ENCODE results near the gene G3BP1.

The G3BP1 gene

GRCh38 chr5:151799407-151799806 is 27.7 kb downstream of the G3BP1 start:
- Histone ChIP-seq H3K4me3 (ENCODE audit: low read depth in 1 of 2, low read length in 2 of 2) (no peak overlapping the region), H3K27me3 (ENCODE audit: low read depth, low read length) (no peaks in the 10 kb centered on the region), H3K4me1 (ENCODE audit: control insufficient read depth in 1 of 2, insufficient read depth in 2 of 2, low read length in 2 of 2) (peaks cover 0 to 2% of the 10 kb centered on the region in 2 donors), H3K36me3 (ENCODE audit: control insufficient read depth in 1 of 2, insufficient read depth in 2 of 2, low read length in 2 of 2) (peaks cover 64 to 76% of the 10 kb centered on the region in 2 donors), H3K27ac (ENCODE audit: low read length) (no peak overlapping the region), H3K9me3 (ENCODE audit: control insufficient read depth in 1 of 2, low read length in 2 of 2) (no peaks in the 10 kb centered on the region)

- no peak overlapping the region for H3K27ac ChIP-seq (ENCODE audit: low read length)
- no peaks in the 10 kb centered on the region for H3K9me3 ChIP-seq (ENCODE audit: control insufficient read depth in 1 of 2, low read length in 2 of 2)
- H3K4me3 ChIP-seq (ENCODE audit: low read depth in 1 of 2, low read length in 2 of 2) = no peak overlapping the region
- H3K36me3 ChIP-seq (ENCODE audit: control insufficient read depth in 1 of 2, insufficient read depth in 2 of 2, low read length in 2 of 2) = peaks cover 57 to 74% of the 10 kb centered on the region in 2 donors
- H3K4me1 ChIP-seq (ENCODE audit: control insufficient read depth in 1 of 2, insufficient read depth in 2 of 2, low read length in 2 of 2) = peaks cover 0 to 2% of the 10 kb centered on the region in 2 donors
- no peaks in the 10 kb centered on the region for H3K27me3 ChIP-seq (ENCODE audit: low read depth, low read length)
Observed at GRCh38 chr5:151800532-151800931, 28.8 kb downstream of the G3BP1 start.

DNA sequence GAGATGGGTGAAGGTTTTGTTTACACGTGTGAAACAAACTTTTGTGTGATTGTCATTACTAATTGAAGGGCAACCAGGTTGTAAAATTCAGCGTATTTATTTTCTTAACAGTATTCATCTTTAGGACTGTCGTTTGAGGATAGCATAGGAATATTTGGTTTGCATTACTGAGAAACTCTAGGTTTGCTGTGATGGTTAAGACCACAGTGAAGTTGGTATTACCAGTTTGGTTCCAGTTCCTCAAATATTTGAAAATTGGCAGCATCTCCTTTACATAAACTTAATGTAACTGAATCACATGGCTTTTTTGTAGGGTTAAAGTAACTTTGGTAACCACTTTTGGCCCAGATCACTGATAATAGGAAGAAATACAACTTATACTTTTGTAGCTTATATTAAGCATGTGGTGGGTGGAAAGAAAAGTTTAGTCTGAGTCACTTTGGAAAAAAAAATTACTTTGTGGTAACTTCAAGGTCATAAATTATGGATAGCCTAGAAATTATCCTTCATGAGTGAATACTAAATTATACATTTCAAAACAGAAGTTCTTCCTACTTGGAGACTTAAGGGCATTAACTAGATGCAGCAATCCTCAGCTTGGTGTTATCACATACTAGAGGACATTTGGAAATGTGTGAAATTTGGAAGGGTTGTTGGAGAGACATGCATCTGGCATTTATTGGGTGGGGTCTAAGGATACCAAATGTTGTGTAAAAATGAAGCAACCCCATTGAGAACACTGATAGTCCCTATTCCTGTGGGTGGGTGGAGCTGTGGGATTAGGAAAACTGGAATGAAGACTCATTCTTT is 33.9 kb downstream of the G3BP1 start:
- Histone ChIP-seq H3K36me3 (ENCODE audit: control insufficient read depth in 1 of 2, insufficient read depth in 2 of 2, low read length in 2 of 2) (peaks cover 41 to 48% of the 10 kb centered on the region in 2 donors), H3K27me3 (ENCODE audit: low read depth, low read length) (no peaks in the 10 kb centered on the region), H3K4me3 (ENCODE audit: low read depth in 1 of 2, low read length in 2 of 2) (no peak overlapping the region), H3K4me1 (ENCODE audit: control insufficient read depth in 1 of 2, insufficient read depth in 2 of 2, low read length in 2 of 2) (peaks cover 0 to 12% of the 10 kb centered on the region in 2 donors), H3K27ac (ENCODE audit: low read length) (no peak overlapping the region), H3K9me3 (ENCODE audit: control insufficient read depth in 1 of 2, low read length in 2 of 2) (no peaks in the 10 kb centered on the region)

DNA sequence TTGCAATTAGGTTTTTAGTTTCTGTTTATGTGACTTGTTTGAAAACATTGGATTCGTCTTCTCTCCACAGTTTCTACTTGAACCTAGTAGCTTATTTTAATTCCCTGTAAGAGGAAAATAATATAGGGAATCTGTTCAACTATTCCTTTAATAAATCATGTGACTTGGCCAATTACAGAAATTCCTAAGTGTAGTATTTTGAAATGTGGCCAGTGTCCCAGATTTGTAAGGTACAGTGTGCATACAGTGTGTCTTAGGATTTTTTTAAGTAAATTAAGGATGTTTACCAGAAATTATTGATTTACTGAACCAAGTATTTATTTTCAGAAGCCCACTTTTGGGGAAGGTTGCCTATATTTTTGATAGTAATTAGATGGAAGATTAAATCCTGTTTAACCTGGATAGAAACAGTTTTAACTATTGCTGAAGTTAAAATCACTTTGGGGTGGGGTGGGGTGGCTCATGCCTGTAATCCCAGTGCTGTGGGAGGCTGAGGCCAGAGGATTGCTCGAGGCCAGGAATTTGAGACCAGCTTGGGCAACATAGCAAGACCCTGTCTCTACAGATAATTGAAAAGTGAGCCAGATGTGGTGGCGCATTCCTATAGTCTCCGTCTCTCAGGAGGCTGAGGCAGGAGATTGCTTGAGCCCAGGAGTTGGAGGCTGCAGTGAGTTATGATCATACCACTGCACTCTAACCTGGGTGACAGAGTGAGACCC is 36.9 kb downstream of the G3BP1 start:
- H3K27me3 ChIP-seq (ENCODE audit: low read depth, low read length) = no peaks in the 10 kb centered on the region
- no peak overlapping the region for H3K27ac ChIP-seq (ENCODE audit: low read length)
- H3K9me3 ChIP-seq (ENCODE audit: control insufficient read depth in 1 of 2, low read length in 2 of 2) = no peaks in the 10 kb centered on the region
- peaks cover 0 to 12% of the 10 kb centered on the region in 2 donors for H3K4me1 ChIP-seq (ENCODE audit: control insufficient read depth in 1 of 2, insufficient read depth in 2 of 2, low read length in 2 of 2)
- H3K4me3 ChIP-seq (ENCODE audit: low read depth in 1 of 2, low read length in 2 of 2) = no peak overlapping the region
- peaks cover 28 to 34% of the 10 kb centered on the region in 2 donors for H3K36me3 ChIP-seq (ENCODE audit: control insufficient read depth in 1 of 2, insufficient read depth in 2 of 2, low read length in 2 of 2)

DNA sequence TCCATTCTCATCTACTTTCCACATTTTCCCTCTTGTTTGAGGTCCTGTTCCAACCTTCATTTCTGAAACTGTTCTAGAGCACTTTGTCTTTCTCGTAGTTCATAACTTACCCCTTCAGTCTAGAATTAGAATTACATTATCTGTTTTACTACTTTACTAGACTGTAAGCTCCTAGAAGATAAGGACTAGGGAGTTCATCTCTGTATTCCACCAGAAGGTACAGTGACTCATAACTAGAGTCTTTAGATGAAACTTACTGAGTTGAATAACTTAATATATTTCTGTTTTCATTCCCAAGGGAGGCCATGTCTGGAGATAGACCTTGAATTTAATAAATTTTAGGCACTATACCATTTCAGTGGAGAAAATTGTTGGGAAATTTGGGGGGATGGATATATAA is 38.7 kb downstream of the G3BP1 start:
- no peaks in the 10 kb centered on the region for H3K9me3 ChIP-seq (ENCODE audit: control insufficient read depth in 1 of 2, low read length in 2 of 2)

DNA sequence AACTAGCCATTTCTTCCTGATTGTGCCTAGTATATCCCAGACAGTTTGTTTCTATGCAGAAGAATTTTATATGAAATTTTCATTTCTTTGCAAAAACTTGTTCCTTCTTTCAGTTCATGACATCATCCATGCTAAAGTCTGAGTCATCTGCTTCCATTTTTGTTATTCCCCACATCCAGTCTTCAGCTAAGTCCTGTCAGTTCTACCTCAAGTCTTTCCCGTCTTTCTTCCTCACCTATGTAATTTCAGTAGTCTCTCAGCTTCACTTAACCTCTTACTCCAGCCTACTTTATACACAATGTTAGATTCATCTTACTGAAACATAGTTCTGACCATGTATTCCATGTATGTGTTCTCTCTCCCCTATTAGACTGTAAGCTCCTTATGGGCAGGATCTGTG is 39.1 kb downstream of the G3BP1 start:
- Histone ChIP-seq H3K9me3 (ENCODE audit: control insufficient read depth in 1 of 2, low read length in 2 of 2) (no peaks in the 10 kb centered on the region), H3K4me1 (ENCODE audit: control insufficient read depth in 1 of 2, insufficient read depth in 2 of 2, low read length in 2 of 2) (peaks cover 0 to 12% of the 10 kb centered on the region in 2 donors), H3K4me3 (ENCODE audit: low read depth in 1 of 2, low read length in 2 of 2) (no peak overlapping the region), H3K36me3 (ENCODE audit: control insufficient read depth in 1 of 2, insufficient read depth in 2 of 2, low read length in 2 of 2) (peaks cover 20 to 22% of the 10 kb centered on the region in 2 donors), H3K27me3 (ENCODE audit: low read depth, low read length) (no peaks in the 10 kb centered on the region), H3K27ac (ENCODE audit: low read length) (no peak overlapping the region)

More for the DNA sequence above, 38.7 kb downstream of the G3BP1 start:
- H3K36me3 ChIP-seq (ENCODE audit: control insufficient read depth in 1 of 2, insufficient read depth in 2 of 2, low read length in 2 of 2) = peaks cover 21 to 24% of the 10 kb centered on the region in 2 donors
- no peak overlapping the region for H3K27ac ChIP-seq (ENCODE audit: low read length)
- H3K4me3 ChIP-seq (ENCODE audit: low read depth in 1 of 2, low read length in 2 of 2) = no peak overlapping the region
- peaks cover 0 to 12% of the 10 kb centered on the region in 2 donors for H3K4me1 ChIP-seq (ENCODE audit: control insufficient read depth in 1 of 2, insufficient read depth in 2 of 2, low read length in 2 of 2)
- no peaks in the 10 kb centered on the region for H3K27me3 ChIP-seq (ENCODE audit: low read depth, low read length)

DNA sequence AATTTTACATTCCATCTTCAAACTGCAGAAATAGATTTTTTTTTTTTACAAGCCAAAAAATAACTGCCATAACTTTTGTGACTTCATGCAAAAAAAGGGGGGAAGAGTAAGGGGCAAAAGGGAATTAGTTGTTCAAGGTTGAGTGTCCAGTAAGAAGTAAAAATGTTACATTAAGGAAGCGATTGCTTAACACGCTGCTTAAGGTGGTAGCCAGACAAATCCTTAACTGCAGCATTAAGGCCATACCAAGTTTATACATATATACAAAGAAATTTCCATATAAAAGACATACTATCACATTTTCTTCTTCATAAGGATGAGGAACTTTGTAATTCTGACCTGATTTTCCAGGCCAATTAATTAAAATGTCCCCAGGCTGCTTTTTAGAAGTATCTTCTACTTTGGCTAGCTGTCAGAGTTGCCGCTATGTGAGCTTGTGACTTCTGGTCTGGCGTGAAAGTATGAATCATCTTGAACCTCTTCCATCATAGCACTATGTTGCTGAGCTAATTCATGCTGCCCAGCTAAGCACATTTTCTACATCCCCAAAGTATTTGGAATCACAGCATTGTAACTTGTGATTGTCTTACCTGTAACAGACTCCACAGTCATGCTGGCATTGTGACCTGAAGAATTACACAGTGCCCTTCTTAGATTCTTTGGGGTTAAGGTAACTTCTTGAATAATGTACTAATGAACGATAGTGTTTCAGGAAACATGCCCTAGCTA is 40.0 kb downstream of the G3BP1 start:
- peaks cover 17 to 22% of the 10 kb centered on the region in 2 donors for H3K36me3 ChIP-seq (ENCODE audit: control insufficient read depth in 1 of 2, insufficient read depth in 2 of 2, low read length in 2 of 2)
- H3K27me3 ChIP-seq (ENCODE audit: low read depth, low read length) = no peaks in the 10 kb centered on the region
- no peak overlapping the region for H3K4me3 ChIP-seq (ENCODE audit: low read depth in 1 of 2, low read length in 2 of 2)
- no peaks in the 10 kb centered on the region for H3K9me3 ChIP-seq (ENCODE audit: control insufficient read depth in 1 of 2, low read length in 2 of 2)
- H3K4me1 ChIP-seq (ENCODE audit: control insufficient read depth in 1 of 2, insufficient read depth in 2 of 2, low read length in 2 of 2) = peaks cover 0 to 12% of the 10 kb centered on the region in 2 donors
- H3K27ac ChIP-seq (ENCODE audit: low read length) = no peak overlapping the region

- H3K36me3 ChIP-seq (ENCODE audit: control insufficient read depth in 1 of 2, insufficient read depth in 2 of 2, low read length in 2 of 2) = peaks cover 17 to 22% of the 10 kb centered on the region in 2 donors
- H3K4me1 ChIP-seq (ENCODE audit: control insufficient read depth in 1 of 2, insufficient read depth in 2 of 2, low read length in 2 of 2) = peaks cover 0 to 9% of the 10 kb centered on the region in 2 donors
- no peak overlapping the region for H3K27ac ChIP-seq (ENCODE audit: low read length)
- no peak overlapping the region for H3K4me3 ChIP-seq (ENCODE audit: low read depth in 1 of 2, low read length in 2 of 2)
- no peaks in the 10 kb centered on the region for H3K27me3 ChIP-seq (ENCODE audit: low read depth, low read length)
- H3K9me3 ChIP-seq (ENCODE audit: control insufficient read depth in 1 of 2, low read length in 2 of 2) = no peaks in the 10 kb centered on the region
Observed at GRCh38 chr5:151812757-151813309, 41.1 kb downstream of the G3BP1 start.

GRCh38 chr5:151815051-151815450 is 43.3 kb downstream of the G3BP1 start:
- Histone ChIP-seq H3K36me3 (ENCODE audit: control insufficient read depth in 1 of 2, insufficient read depth in 2 of 2, low read length in 2 of 2) (peaks cover 11 to 17% of the 10 kb centered on the region in 2 donors), H3K27ac (ENCODE audit: low read length) (no peak overlapping the region), H3K27me3 (ENCODE audit: low read depth, low read length) (no peaks in the 10 kb centered on the region)

DNA sequence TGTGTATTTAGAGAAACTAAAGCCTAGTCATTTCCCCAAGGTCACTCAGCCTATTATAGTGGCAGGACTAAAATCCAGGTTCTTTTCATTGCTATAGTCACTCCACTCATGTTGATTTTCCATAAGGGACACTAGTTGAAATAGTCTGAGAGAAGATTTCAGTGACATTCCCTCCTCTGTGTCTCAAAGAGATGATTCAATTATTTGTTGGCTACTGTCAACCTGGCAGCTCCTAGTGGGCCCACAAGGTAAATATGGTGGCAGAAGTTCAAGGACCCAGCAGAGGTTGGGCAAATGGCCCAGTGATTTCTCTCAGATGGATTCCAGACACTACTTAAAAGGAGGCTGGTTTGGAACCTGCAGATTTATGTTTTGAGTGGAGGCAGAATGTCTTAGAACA is 48.1 kb downstream of the G3BP1 start:
- Histone ChIP-seq H3K36me3 (ENCODE audit: control insufficient read depth in 1 of 2, insufficient read depth in 2 of 2, low read length in 2 of 2) (no peaks in the 10 kb centered on the region), H3K27me3 (ENCODE audit: low read depth, low read length) (no peaks in the 10 kb centered on the region), H3K27ac (ENCODE audit: low read length) (no peak overlapping the region), H3K4me3 (ENCODE audit: low read depth in 1 of 2, low read length in 2 of 2) (no peak overlapping the region), H3K9me3 (ENCODE audit: control insufficient read depth in 1 of 2, low read length in 2 of 2) (no peaks in the 10 kb centered on the region), H3K4me1 (ENCODE audit: control insufficient read depth in 1 of 2, insufficient read depth in 2 of 2, low read length in 2 of 2) (no peaks in the 10 kb centered on the region)

More at GRCh38 chr5:151815051-151815450, 43.3 kb downstream of the G3BP1 start:
- no peaks in the 10 kb centered on the region for H3K4me1 ChIP-seq (ENCODE audit: control insufficient read depth in 1 of 2, insufficient read depth in 2 of 2, low read length in 2 of 2)
- H3K4me3 ChIP-seq (ENCODE audit: low read depth in 1 of 2, low read length in 2 of 2) = no peak overlapping the region
- H3K9me3 ChIP-seq (ENCODE audit: control insufficient read depth in 1 of 2, low read length in 2 of 2) = no peaks in the 10 kb centered on the region

DNA sequence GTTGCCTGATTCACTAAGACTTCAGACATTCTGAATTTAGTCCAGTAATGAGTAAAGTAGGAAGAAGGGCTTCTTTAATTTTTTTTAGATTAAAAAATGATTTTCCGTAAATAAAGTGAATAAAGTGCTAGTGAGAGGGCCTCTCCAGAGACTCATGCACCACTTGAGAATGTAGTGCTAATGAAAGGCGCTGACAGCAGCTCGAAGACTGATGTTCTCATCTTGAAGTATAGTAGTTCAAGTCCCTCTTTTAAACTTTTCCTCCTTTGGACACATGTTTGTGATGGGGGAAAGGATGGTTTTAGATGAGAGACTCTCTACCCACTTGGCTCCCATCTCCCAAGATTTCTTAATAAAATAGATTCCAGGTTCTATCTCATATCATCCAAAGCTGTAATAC is 48.5 kb downstream of the G3BP1 start:
- Histone ChIP-seq H3K27me3 (ENCODE audit: low read depth, low read length) (no peaks in the 10 kb centered on the region), H3K4me3 (ENCODE audit: low read depth in 1 of 2, low read length in 2 of 2) (no peak overlapping the region), H3K36me3 (ENCODE audit: control insufficient read depth in 1 of 2, insufficient read depth in 2 of 2, low read length in 2 of 2) (no peaks in the 10 kb centered on the region), H3K4me1 (ENCODE audit: control insufficient read depth in 1 of 2, insufficient read depth in 2 of 2, low read length in 2 of 2) (no peaks in the 10 kb centered on the region), H3K27ac (ENCODE audit: low read length) (no peak overlapping the region), H3K9me3 (ENCODE audit: control insufficient read depth in 1 of 2, low read length in 2 of 2) (no peaks in the 10 kb centered on the region)

Data from muscle layer of duodenum (tissue), 2 donors.